ENCODE results near the gene FBP1.

DNA sequence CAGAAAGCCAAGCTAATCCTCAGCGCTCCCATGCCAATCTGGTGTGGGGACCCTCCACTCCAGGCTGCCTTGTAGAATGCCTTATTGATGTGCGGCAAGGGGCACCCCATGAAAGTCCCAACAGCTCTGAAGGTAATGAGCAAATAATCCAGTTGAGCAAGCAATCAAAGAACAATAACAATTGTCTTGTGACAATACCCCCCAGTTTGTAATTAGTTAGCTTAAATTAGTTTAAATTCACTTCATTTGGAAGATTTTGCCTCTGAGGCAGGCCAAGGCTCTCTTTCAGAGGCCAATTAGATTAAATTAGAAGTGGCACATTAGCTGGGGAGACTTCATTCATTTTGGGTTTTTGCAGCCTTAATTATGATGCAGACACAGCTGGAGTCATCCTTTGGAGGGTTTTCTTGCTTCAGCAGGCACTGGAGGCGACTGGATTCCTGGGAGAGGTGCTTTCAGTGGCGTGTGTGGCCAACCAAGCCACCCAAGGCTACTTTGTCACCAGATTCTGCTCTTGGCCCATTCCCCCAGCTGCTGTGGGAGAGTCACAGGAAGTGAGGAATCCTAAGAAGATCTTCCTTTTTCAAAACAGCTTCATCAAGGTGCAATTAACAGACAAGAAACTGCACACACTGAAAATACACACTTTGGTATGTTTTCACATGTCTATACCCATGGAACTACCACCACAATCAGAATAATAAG lies 17.9 kb upstream of the FBP1 start:
- TF ChIP-seq, protein P1, sequence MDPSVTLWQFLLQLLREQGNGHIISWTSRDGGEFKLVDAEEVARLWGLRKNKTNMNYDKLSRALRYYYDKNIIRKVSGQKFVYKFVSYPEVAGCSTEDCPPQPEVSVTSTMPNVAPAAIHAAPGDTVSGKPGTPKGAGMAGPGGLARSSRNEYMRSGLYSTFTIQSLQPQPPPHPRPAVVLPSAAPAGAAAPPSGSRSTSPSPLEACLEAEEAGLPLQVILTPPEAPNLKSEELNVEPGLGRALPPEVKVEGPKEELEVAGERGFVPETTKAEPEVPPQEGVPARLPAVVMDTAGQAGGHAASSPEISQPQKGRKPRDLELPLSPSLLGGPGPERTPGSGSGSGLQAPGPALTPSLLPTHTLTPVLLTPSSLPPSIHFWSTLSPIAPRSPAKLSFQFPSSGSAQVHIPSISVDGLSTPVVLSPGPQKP (IDR thresholded peaks at IDR 0.05; ENCODE audit: low read depth, low read length): no peak
- TF ChIP-seq CTCF (IDR thresholded peaks at IDR 0.05 in 2 of 3, conservative IDR thresholded peaks at IDR 0.05 in 1 of 3; ENCODE audit: control insufficient read depth in 2 of 3, extremely low read depth in 1 of 3, insufficient read depth in 1 of 3, low read depth in 3 of 3, low read length in 3 of 3) (no peak), SMC3 (IDR thresholded peaks at IDR 0.05; ENCODE audit: borderline replicate concordance, low read length) (no peak), CREB1 (IDR thresholded peaks at IDR 0.05; ENCODE audit: low read depth) (no peak), POLR2AphosphoS5 (IDR thresholded peaks at IDR 0.05; ENCODE audit: low read length) (no peak), STAT1 (conservative IDR thresholded peaks at IDR 0.05) (no peak), CEBPB (IDR thresholded peaks at IDR 0.05; ENCODE audit: borderline replicate concordance in 1 of 2, low read depth in 2 of 2, low read length in 2 of 2) (no peak), SRF (IDR thresholded peaks at IDR 0.05; ENCODE audit: low read depth in 2 of 2, low read length in 2 of 2) (no peak), HCFC1 (IDR thresholded peaks at IDR 0.05; ENCODE audit: low read length) (no peak), EED (IDR thresholded peaks at IDR 0.05; ENCODE audit: low read depth) (no peak)

Data from GM12878 (cell line).